ENCODE results near the gene MVP.
A peak's percentile ranks its signal among the peaks of the same experiment; 100 is the strongest.
"Not testable (repeated sequence)": the region's sequence is repeated elsewhere in the genome, so short reads cannot be mapped to it uniquely, and the experiment has no call there.

The MVP gene

GRCh38 chr16:29875206-29875605 lies 54.9 kb downstream of the MVP start:
- DNase-seq (ENCODE audit: low spot score), result no peak
- TF ChIP-seq CTCF (IDR thresholded peaks at IDR 0.05), result no peak
- H3K27ac ChIP-seq, result no peak overlapping the region

GRCh38 chr16:29876217-29876593 lies 55.9 kb downstream of the MVP start:
- Histone ChIP-seq H3K4me3 (peak overlapping the region; percentile 35), H3K27ac (no peak overlapping the region)
- no peak for TF ChIP-seq CTCF (IDR thresholded peaks at IDR 0.05)
- no peak for DNase-seq (ENCODE audit: low spot score)

More at GRCh38 chr16:29875206-29875605, 54.9 kb downstream of the MVP start:
- H3K4me3 ChIP-seq, result no peak overlapping the region

GRCh38 chr16:29876594-29877249 lies 56.5 kb downstream of the MVP start:
- TF ChIP-seq CTCF (IDR thresholded peaks at IDR 0.05), result no peak
- no peak for DNase-seq (ENCODE audit: low spot score)
- Histone ChIP-seq H3K27ac (no peak overlapping the region), H3K4me3 (peak overlapping the region; percentile 35)

GRCh38 chr16:29877266-29877961 lies 57.2 kb downstream of the MVP start:
- no peak overlapping the region for H3K27ac ChIP-seq
- H3K4me3 ChIP-seq, result peak overlapping the region; percentile 35
- DNase-seq (ENCODE audit: low spot score), result no peak
- TF ChIP-seq CTCF (IDR thresholded peaks at IDR 0.05), result no peak

GRCh38 chr16:29878172-29878571 lies 57.9 kb downstream of the MVP start:
- no peak for DNase-seq (ENCODE audit: low spot score)
- no peak for TF ChIP-seq CTCF (IDR thresholded peaks at IDR 0.05)
- Histone ChIP-seq H3K4me3 (no peak overlapping the region), H3K27ac (no peak overlapping the region)

GRCh38 chr16:29881050-29881449 lies 60.8 kb downstream of the MVP start:
- H3K4me3 ChIP-seq, result no peak overlapping the region
- no peak for TF ChIP-seq CTCF (IDR thresholded peaks at IDR 0.05)
- no peak overlapping the region for H3K27ac ChIP-seq
- no peak for DNase-seq (ENCODE audit: low spot score)

- no peak for TF ChIP-seq CTCF (IDR thresholded peaks at IDR 0.05)
- Histone ChIP-seq H3K27ac (no peak overlapping the region), H3K4me3 (no peak overlapping the region)
- DNase-seq (ENCODE audit: low spot score), result no peak
Measured at GRCh38 chr16:29883987-29884386, 63.7 kb downstream of the MVP start.

- not testable (repeated sequence) for H3K4me3 ChIP-seq; DNase-seq (ENCODE audit: low spot score); H3K27ac ChIP-seq
Measured at GRCh38 chr16:29889372-29889771, 69.1 kb downstream of the MVP start.

Measured in coronary artery (tissue), 2 donors.